ENCODE data around the gene EPHA2.
A peak's percentile ranks its signal among the peaks of the same experiment; 100 is the strongest.
"Not testable (repeated sequence)": the region's sequence is repeated elsewhere in the genome, so short reads cannot be mapped to it uniquely, and the experiment has no call there.

EPHA2 gene

GRCh38 chr1:16176653-16177052 lies 20.8 kb upstream of the EPHA2 start:
- Mint-ChIP-seq H3K4me1 (ENCODE audit: low read depth) (no peaks in the 10 kb centered on the region), H3K27ac (no peak overlapping the region), H3K36me3 (ENCODE audit: low read depth) (no peaks in the 10 kb centered on the region), H3K4me3 (no peak overlapping the region), H3K27me3 (ENCODE audit: low read depth) (no peaks in the 10 kb centered on the region), H3K9me3 (no peaks in the 10 kb centered on the region)
- no peak for DNase-seq (ENCODE audit: low spot score)

DNA sequence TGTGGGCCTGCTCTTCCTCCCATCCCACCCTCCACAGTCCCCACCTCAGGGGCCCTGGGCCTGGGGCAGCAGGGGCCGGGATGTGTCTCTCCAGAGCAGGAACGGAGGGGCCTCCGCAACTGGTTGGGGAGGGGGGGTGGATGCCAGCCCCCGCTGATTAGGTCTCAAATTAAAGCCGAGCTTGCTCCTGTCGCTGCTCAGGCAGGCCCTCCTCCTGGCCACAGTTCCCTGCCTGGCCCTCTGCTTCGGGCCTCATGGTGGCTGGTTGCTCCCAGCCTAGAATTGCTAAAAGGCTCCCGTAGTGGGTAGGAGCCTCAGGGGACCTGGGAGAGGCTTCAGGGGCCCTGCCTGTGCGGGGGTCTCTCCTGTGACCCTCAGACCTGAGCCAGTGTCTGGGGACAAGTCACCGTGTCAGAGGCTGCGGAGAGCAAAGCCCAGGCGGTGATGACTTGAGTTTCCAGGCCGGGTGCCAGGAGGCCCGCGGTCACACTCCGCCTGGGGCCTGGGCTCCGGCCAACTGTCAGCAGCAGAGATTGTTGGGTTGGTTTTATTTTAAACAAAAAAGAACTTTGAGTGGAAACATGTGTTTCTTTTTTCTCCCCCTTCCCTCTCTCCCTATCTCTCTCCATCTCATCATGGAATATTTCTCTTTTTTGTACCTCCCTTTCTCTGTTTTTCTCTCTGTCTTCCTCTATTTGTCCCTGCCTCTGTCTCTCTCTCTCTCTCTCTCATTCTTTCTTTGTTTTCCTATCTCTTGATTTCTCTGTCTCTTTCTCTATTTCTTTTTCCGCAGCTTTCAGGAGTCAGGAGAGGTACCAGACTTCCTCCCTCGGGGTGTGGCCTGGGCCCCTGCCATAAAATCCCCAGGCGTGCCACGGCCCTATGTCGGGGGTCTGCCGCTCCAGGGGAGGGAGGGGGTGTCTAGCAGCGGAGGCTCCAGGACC lies 20.0 kb upstream of the EPHA2 start:
- H3K27ac Mint-ChIP-seq, result no peak overlapping the region
- H3K36me3 Mint-ChIP-seq (ENCODE audit: low read depth), result no peaks in the 10 kb centered on the region
- no peaks in the 10 kb centered on the region for H3K9me3 Mint-ChIP-seq
- H3K27me3 Mint-ChIP-seq (ENCODE audit: low read depth), result no peaks in the 10 kb centered on the region
- DNase-seq (ENCODE audit: low spot score), result no peak
- H3K4me3 Mint-ChIP-seq, result no peak overlapping the region
- no peaks in the 10 kb centered on the region for H3K4me1 Mint-ChIP-seq (ENCODE audit: low read depth)

GRCh38 chr1:16174886-16175598 lies 19.2 kb upstream of the EPHA2 start:
- Mint-ChIP-seq H3K4me1 (ENCODE audit: low read depth) (no peaks in the 10 kb centered on the region), H3K36me3 (ENCODE audit: low read depth) (no peaks in the 10 kb centered on the region), H3K27ac (no peak overlapping the region), H3K9me3 (no peaks in the 10 kb centered on the region), H3K27me3 (ENCODE audit: low read depth) (peaks cover 4% of the 10 kb centered on the region), H3K4me3 (no peak overlapping the region)
- DNase-seq (ENCODE audit: low spot score), result no peak

DNA sequence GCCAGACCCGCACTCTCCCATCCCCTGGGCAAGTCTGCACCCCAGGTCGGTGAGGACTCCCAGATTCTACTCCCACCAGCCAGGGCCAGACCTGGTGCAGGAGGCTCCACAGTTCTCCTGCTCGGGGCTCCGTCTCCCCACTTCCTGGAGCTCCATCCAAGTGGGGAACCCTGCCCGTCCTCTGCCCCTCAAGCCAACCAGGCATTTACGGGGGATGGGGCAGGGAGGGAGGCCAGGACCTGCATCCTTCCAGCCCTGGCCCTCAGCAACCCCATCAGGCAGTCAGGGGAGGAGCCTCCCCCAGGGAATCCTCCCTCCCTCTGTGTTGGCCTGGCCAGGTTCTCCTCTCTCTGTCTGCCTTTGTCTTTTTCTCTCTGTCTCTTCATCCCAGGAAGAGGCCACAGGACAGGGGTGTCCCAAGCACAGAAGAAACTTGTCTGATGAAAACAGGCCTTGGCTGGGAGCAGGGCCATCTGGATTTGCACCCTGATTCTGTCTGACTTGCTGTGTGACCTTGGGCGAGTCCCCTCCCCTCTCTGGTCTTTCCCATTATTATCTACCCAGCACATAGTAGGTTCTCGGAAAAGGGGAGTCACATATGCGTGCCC lies 18.5 kb upstream of the EPHA2 start:
- no peak for DNase-seq (ENCODE audit: low spot score)
- Mint-ChIP-seq H3K9me3 (no peaks in the 10 kb centered on the region), H3K4me1 (ENCODE audit: low read depth) (no peaks in the 10 kb centered on the region), H3K27me3 (ENCODE audit: low read depth) (peaks cover 7% of the 10 kb centered on the region), H3K36me3 (ENCODE audit: low read depth) (no peaks in the 10 kb centered on the region), H3K4me3 (no peak overlapping the region), H3K27ac (no peak overlapping the region)

- no peak for DNase-seq (ENCODE audit: low spot score)
- no peak overlapping the region for H3K27ac Mint-ChIP-seq
- H3K4me3 Mint-ChIP-seq, result no peak overlapping the region
- H3K9me3 Mint-ChIP-seq, result no peaks in the 10 kb centered on the region
- H3K27me3 Mint-ChIP-seq (ENCODE audit: low read depth), result peaks cover 12% of the 10 kb centered on the region
- H3K4me1 Mint-ChIP-seq (ENCODE audit: low read depth), result peaks cover 2% of the 10 kb centered on the region
- no peaks in the 10 kb centered on the region for H3K36me3 Mint-ChIP-seq (ENCODE audit: low read depth)
These were observed 17.8 kb upstream of the EPHA2 start for GRCh38 chr1:16173447-16174260.

DNA sequence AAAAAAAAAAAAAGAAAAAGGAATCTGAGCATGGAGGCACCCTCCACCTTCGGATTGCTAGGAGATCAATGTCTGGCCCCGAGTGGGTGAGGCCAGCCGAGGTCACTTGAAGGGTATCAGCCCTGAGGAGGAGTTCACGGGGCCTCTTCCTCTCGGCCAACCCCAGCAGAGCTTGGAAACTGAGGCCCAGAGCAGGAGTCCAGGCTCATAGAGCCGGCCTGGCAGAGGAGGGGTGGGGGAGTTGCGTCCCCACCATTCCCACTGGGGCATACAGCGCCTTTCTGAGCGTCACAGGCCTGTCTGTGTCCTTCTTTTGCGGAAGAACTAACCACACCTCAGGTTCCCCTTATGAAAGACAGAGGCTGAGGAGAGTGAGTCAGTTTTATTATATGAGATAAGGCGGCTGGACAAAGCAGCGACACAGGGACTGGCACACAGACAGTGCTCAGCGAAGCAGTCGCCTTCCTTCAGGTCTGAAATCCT lies 17.1 kb upstream of the EPHA2 start:
- Mint-ChIP-seq H3K4me3 (no peak overlapping the region), H3K27me3 (ENCODE audit: low read depth) (peaks cover 14% of the 10 kb centered on the region), H3K27ac (no peak overlapping the region), H3K4me1 (ENCODE audit: low read depth) (peaks cover 6% of the 10 kb centered on the region), H3K36me3 (ENCODE audit: low read depth) (no peaks in the 10 kb centered on the region), H3K9me3 (no peaks in the 10 kb centered on the region)
- DNase-seq (ENCODE audit: low spot score), result no peak

- H3K36me3 Mint-ChIP-seq (ENCODE audit: low read depth), result no peaks in the 10 kb centered on the region
- H3K27me3 Mint-ChIP-seq (ENCODE audit: low read depth), result peaks cover 14% of the 10 kb centered on the region
- H3K27ac Mint-ChIP-seq, result no peak overlapping the region
- DNase-seq (ENCODE audit: low spot score), result no peak
- H3K9me3 Mint-ChIP-seq, result no peaks in the 10 kb centered on the region
- no peak overlapping the region for H3K4me3 Mint-ChIP-seq
- H3K4me1 Mint-ChIP-seq (ENCODE audit: low read depth), result peaks cover 6% of the 10 kb centered on the region
These were observed 16.5 kb upstream of the EPHA2 start for GRCh38 chr1:16172218-16172830.

- H3K9me3 Mint-ChIP-seq, result no peaks in the 10 kb centered on the region
- peaks cover 14% of the 10 kb centered on the region for H3K27me3 Mint-ChIP-seq (ENCODE audit: low read depth)
- DNase-seq (ENCODE audit: low spot score), result no peak
- no peaks in the 10 kb centered on the region for H3K36me3 Mint-ChIP-seq (ENCODE audit: low read depth)
- no peak overlapping the region for H3K27ac Mint-ChIP-seq
- H3K4me3 Mint-ChIP-seq, result no peak overlapping the region
- peaks cover 6% of the 10 kb centered on the region for H3K4me1 Mint-ChIP-seq (ENCODE audit: low read depth)
These were observed 15.7 kb upstream of the EPHA2 start for GRCh38 chr1:16171314-16172151.

GRCh38 chr1:16170283-16170673 lies 14.4 kb upstream of the EPHA2 start:
- peaks cover 19% of the 10 kb centered on the region for H3K27me3 Mint-ChIP-seq (ENCODE audit: low read depth)
- H3K4me1 Mint-ChIP-seq (ENCODE audit: low read depth), result peaks cover 14% of the 10 kb centered on the region
- no peaks in the 10 kb centered on the region for H3K36me3 Mint-ChIP-seq (ENCODE audit: low read depth)
- H3K4me3 Mint-ChIP-seq, result no peak overlapping the region
- DNase-seq (ENCODE audit: low spot score), result no peak
- no peak overlapping the region for H3K27ac Mint-ChIP-seq
- H3K9me3 Mint-ChIP-seq, result no peaks in the 10 kb centered on the region

DNA sequence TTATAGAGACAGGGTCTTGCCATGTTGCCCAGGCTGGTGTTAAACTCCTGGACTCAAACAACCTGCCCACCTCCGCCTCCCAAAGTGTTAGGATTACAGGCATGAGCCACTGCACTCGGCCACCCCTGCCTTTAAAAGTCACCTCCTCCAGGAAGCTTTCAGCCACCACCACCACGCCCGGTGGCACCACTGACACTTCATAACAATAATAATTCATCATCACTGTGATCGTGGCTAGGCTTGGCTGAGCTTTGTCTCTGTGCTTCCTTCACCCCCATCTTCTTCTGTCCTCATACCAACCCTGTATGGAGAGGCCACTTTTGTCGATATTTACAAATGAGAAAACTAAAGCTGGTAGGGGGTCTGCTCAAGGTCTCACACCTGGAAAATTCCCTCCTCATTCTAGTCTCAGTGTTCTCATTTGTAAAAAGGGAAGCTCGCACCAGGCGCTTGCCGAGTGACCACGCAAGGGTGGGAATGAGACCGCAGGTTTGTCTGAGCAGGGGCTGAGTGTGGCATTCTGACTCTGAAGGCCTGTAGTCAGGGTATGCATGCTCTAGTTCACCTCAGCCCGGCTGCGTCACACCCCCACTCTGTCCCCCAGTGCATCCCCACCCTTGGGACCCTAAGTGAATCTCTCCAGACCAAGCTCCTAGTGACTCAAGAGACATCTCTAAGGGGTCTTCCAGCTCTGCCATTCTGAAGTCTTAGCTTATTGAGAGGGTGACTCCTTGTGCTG lies 12.9 kb upstream of the EPHA2 start:
- Mint-ChIP-seq H3K4me3 (peak overlapping the region; percentile 67), H3K36me3 (ENCODE audit: low read depth) (no peaks in the 10 kb centered on the region), H3K27me3 (ENCODE audit: low read depth) (peaks cover 24% of the 10 kb centered on the region), H3K4me1 (ENCODE audit: low read depth) (peaks cover 24% of the 10 kb centered on the region), H3K27ac (no peak overlapping the region), H3K9me3 (no peaks in the 10 kb centered on the region)
- no peak for DNase-seq (ENCODE audit: low spot score)

DNA sequence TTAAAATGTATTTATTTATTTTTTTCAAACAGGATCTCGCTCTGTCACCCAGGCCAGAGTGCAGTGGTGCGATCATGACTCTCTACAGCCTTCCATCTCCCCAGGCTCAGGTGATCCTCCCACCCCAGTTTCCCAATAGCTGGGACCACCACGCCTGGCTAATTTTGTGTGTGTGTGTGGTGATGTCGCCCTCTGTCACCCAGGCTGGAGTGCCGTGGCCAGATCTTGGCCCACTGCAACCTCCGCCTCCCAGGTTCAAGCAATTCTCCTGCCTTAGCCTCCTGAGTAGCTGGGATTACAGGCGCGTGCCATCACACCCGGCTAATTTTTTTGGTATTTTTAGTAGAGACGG lies 12.3 kb upstream of the EPHA2 start:
- peaks cover 27% of the 10 kb centered on the region for H3K4me1 Mint-ChIP-seq (ENCODE audit: low read depth)
- not testable (repeated sequence) for H3K9me3 Mint-ChIP-seq; DNase-seq (ENCODE audit: low spot score); H3K36me3 Mint-ChIP-seq (ENCODE audit: low read depth)
- H3K27ac Mint-ChIP-seq, result peak overlapping the region; percentile 36
- H3K27me3 Mint-ChIP-seq (ENCODE audit: low read depth), result peaks cover 24% of the 10 kb centered on the region
- peak overlapping the region; percentile 67 for H3K4me3 Mint-ChIP-seq
